ENCODE measurements around the gene RAB3A.

- TF ChIP-seq EGR1 (IDR thresholded peaks at IDR 0.05) (no peak), TEAD4 (IDR thresholded peaks at IDR 0.05) (no peak), EP300 (IDR thresholded peaks at IDR 0.05; ENCODE audit: borderline replicate concordance) (no peak), REST (IDR thresholded peaks at IDR 0.05; ENCODE audit: low read depth) (no peak), TAF1 (IDR thresholded peaks at IDR 0.05; ENCODE audit: low read depth) (no peak)
Observed at GRCh38 chr19:18164072-18164471, 39.8 kb downstream of the RAB3A start.

Data from Ishikawa (cell line).